ENCODE measurements around the gene FAM47E.

Gene FAM47E

GRCh38 chr4:76310683-76311082 lies 59.2 kb downstream of the FAM47E start:
- H3K27ac Mint-ChIP-seq: no peak overlapping the region
- H3K36me3 Mint-ChIP-seq (ENCODE audit: low read depth): peaks cover 7% of the 10 kb centered on the region
- H3K27me3 Mint-ChIP-seq (ENCODE audit: low read depth): peaks cover 4% of the 10 kb centered on the region
- no peak for TF ChIP-seq CTCF (IDR thresholded peaks at IDR 0.05; ENCODE audit: unreplicated experiment in 3 of 3)
- no peak overlapping the region for H3K4me3 Mint-ChIP-seq
- peaks cover 14% of the 10 kb centered on the region for H3K4me1 Mint-ChIP-seq
- H3K9me3 Mint-ChIP-seq: peaks cover 2% of the 10 kb centered on the region

- Mint-ChIP-seq H3K27ac (no peak overlapping the region), H3K36me3 (ENCODE audit: low read depth) (peaks cover 8% of the 10 kb centered on the region), H3K9me3 (peaks cover 11% of the 10 kb centered on the region), H3K27me3 (ENCODE audit: low read depth) (peaks cover 4% of the 10 kb centered on the region), H3K4me3 (no peak overlapping the region), H3K4me1 (peaks cover 14% of the 10 kb centered on the region)
- TF ChIP-seq CTCF (IDR thresholded peaks at IDR 0.05; ENCODE audit: unreplicated experiment in 3 of 3): no peak
Observed at GRCh38 chr4:76311896-76312331, 60.4 kb downstream of the FAM47E start.

- peaks cover 15% of the 10 kb centered on the region for H3K9me3 Mint-ChIP-seq
- peaks cover 2% of the 10 kb centered on the region for H3K27me3 Mint-ChIP-seq (ENCODE audit: low read depth)
- no peak overlapping the region for H3K4me3 Mint-ChIP-seq
- TF ChIP-seq CTCF (IDR thresholded peaks at IDR 0.05; ENCODE audit: unreplicated experiment in 3 of 3): no peak
- no peak overlapping the region for H3K27ac Mint-ChIP-seq
- H3K4me1 Mint-ChIP-seq: peaks cover 11% of the 10 kb centered on the region
- H3K36me3 Mint-ChIP-seq (ENCODE audit: low read depth): peaks cover 10% of the 10 kb centered on the region
Observed at GRCh38 chr4:76312457-76312856, 60.9 kb downstream of the FAM47E start.

- Mint-ChIP-seq H3K9me3 (peaks cover 25% of the 10 kb centered on the region), H3K27ac (no peak overlapping the region), H3K4me3 (no peak overlapping the region), H3K36me3 (ENCODE audit: low read depth) (peaks cover 10% of the 10 kb centered on the region), H3K27me3 (ENCODE audit: low read depth) (no peaks in the 10 kb centered on the region), H3K4me1 (peaks cover 7% of the 10 kb centered on the region)
- no peak for TF ChIP-seq CTCF (IDR thresholded peaks at IDR 0.05; ENCODE audit: unreplicated experiment in 3 of 3)
Observed at GRCh38 chr4:76313547-76313946, 62.0 kb downstream of the FAM47E start.

GRCh38 chr4:76315267-76315918 lies 63.9 kb downstream of the FAM47E start:
- no peaks in the 10 kb centered on the region for H3K27me3 Mint-ChIP-seq (ENCODE audit: low read depth)
- TF ChIP-seq CTCF (IDR thresholded peaks at IDR 0.05; ENCODE audit: unreplicated experiment in 3 of 3): no peak
- no peak overlapping the region for H3K27ac Mint-ChIP-seq
- no peak overlapping the region for H3K4me3 Mint-ChIP-seq
- H3K4me1 Mint-ChIP-seq: peaks cover 4% of the 10 kb centered on the region
- H3K9me3 Mint-ChIP-seq: peaks cover 37% of the 10 kb centered on the region
- peaks cover 3% of the 10 kb centered on the region for H3K36me3 Mint-ChIP-seq (ENCODE audit: low read depth)

GRCh38 chr4:76316131-76316530 lies 64.6 kb downstream of the FAM47E start:
- H3K27me3 Mint-ChIP-seq (ENCODE audit: low read depth): no peaks in the 10 kb centered on the region
- no peak for TF ChIP-seq CTCF (IDR thresholded peaks at IDR 0.05; ENCODE audit: unreplicated experiment in 3 of 3)
- peaks cover 4% of the 10 kb centered on the region for H3K4me1 Mint-ChIP-seq
- peaks cover 3% of the 10 kb centered on the region for H3K36me3 Mint-ChIP-seq (ENCODE audit: low read depth)
- H3K27ac Mint-ChIP-seq: no peak overlapping the region
- H3K4me3 Mint-ChIP-seq: no peak overlapping the region
- peaks cover 44% of the 10 kb centered on the region for H3K9me3 Mint-ChIP-seq
